Hematopoietic multipotent progenitor cell treated with erythropoietin and hydrocortisone succinate and interleukin-3 and kit ligand, for 15 days (in vitro differentiated cells): Measurements from ENCODE around the gene EYA3.

Experiments used
- DNase-seq: peaks from one replicate; pipeline ENCODE4 v3.0.0-alpha.2; 2015; ENCODE audit warnings: low spot score

Gene EYA3

DNA sequence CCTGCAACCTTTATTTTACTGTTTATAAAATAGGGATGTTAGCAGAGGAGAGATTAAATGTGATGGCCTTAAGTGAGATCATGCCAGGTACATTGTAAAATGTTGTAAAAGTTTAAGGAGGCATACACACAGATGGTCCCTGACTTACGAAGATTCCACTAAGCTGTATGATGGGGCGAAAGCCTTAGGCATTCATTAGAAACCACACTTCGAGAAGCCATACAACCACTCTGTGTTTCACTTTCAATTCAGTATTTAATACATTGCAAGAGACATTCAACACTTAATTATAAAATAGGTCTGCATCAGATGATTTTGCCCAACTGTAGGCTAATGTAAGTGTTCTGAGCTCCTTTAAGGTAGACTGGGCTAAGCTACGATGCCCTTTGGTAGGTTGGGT is 149.9 kb downstream of the EYA3 start:
- no peak for DNase-seq

DNA sequence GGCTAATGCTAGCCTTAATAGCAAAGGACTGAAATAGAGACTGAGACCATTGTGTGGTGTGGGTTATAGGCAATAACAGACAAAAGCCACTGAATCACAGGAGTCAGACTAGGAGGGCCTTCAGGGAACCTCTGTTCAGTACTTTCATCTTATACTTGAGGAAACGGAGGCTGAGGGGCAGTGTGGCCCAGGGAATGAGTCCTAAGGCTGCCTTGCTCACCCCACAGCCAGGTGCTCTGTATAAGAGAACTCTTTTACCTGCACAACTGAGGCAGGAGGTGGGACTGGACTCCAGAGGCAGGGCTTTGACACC is 150.9 kb downstream of the EYA3 start:
- no peak for DNase-seq

GRCh38 chr1:27936370-27936769 is 152.0 kb downstream of the EYA3 start:
- no peak for DNase-seq

DNA sequence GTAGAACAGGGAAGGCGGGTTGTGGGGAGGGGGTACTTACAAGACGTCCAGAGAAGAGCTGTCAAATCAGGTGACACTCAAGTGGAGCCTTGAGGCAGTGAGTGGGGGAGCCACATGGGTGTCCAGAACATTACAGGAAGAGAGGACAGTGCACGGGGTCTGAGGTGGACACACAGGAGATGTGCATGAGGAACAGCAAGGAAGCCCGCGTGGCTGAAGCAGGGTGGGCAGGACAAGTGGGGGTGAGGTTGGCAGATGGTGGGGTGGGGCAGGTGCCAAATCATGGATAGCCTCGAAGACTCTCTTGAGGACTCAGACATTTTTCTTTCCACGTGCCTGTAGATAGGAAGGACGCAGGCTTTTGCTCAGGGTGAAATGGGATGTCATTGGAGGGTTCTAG is 152.7 kb downstream of the EYA3 start:
- no peak for DNase-seq

GRCh38 chr1:27934818-27935549 is 153.4 kb downstream of the EYA3 start, which contains the start of gene SMPDL3B:
TSS of gene SMPDL3B (plus strand) at chr1:27935000. CDS start at chr1:27935184, 184 bp downstream.
- no peak for DNase-seq

DNA sequence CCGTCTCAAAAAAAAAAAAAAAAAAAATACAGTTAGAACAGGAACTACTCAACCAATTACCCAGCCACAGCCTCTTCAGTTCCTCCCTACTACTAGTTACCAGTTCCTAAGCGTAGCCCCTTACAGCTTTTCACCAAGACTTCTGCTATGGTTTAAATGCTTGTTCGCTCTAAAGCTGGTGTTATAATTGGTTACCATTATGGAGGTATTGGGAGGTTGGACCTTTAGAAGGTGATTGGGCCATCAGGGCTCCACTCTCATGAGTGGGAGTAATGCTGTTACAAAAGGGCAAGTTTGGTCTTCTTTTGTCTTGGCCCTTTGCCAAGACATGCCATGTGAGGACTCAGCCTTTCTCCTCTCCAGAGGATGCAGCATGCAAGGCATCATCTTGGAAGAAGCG is 156.7 kb downstream of the EYA3 start:
- no peak for DNase-seq

DNA sequence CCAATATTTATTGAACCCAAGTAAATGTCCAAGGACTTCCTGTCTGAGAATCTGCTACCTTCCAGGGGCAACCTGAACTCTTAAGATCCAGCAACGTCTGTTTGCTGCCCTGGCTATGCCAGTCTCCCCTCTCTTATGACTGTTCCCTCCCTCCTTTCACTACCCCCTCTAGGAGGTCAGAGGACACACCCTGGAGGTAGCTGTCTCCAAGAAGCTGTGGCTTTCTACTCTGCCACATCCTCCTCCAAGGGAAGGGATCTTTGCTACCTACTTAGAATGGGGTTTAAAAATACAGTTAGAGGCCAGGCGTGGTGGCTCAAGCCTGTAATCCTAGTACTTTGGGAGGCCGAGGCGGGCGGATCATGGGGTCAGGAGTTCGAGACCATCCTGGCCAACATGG is 157.2 kb downstream of the EYA3 start:
- DNase-seq: no peak

- DNase-seq: no peak
Observed at GRCh38 chr1:27928216-27928954, 160.0 kb downstream of the EYA3 start.

GRCh38 chr1:27922272-27922671 is 166.1 kb downstream of the EYA3 start:
- no peak for DNase-seq
